WTC11 (cell line): ENCODE results near the gene DAPK1.

Experiments
- CREM ChIP-seq: sonication (generic); formaldehyde crosslinking; IDR thresholded peaks from 2 replicates; pipeline ENCODE4 v1.8.1; 2022; ENCODE audit warnings: mild to moderate bottlenecking, missing genetic modification reagents, moderate library complexity
- SOX15 ChIP-seq: fragments of 250-450 bp; sonication (Bioruptor Pico); IDR thresholded peaks from 2 replicates; pipeline ENCODE4 v1.9.0; 2021; ENCODE audit warnings: mild to moderate bottlenecking
- ZNF121 ChIP-seq: sonication (generic); formaldehyde crosslinking; IDR thresholded peaks from 2 replicates; pipeline ENCODE4 v1.8.0; 2023; ENCODE audit warnings: missing genetic modification reagents
- ZNF317 ChIP-seq: sonication (generic); formaldehyde crosslinking; IDR thresholded peaks from 2 replicates; pipeline ENCODE4 v1.8.1; 2023; ENCODE audit warnings: low read depth, mild to moderate bottlenecking, moderate library complexity, missing genetic modification reagents, borderline replicate concordance
- TF ChIP-seq, protein P1 (sequence below): fragments of 200-600 bp; IDR thresholded peaks from 2 replicates; pipeline ENCODE4 v1.8.0; 2022; ENCODE audit warnings: antibody characterized with exemption
- TF ChIP-seq, protein P2 (sequence below): sonication (generic); formaldehyde crosslinking; IDR thresholded peaks from 2 replicates; pipeline ENCODE4 v1.8.1; 2023; ENCODE audit warnings: mild to moderate bottlenecking, missing genetic modification reagents
- TF ChIP-seq, protein P3 (sequence below): sonication (generic); formaldehyde crosslinking; IDR thresholded peaks from 2 replicates; pipeline ENCODE4 v1.8.0; 2023; ENCODE audit warnings: mild to moderate bottlenecking, missing genetic modification reagents

DNA sequence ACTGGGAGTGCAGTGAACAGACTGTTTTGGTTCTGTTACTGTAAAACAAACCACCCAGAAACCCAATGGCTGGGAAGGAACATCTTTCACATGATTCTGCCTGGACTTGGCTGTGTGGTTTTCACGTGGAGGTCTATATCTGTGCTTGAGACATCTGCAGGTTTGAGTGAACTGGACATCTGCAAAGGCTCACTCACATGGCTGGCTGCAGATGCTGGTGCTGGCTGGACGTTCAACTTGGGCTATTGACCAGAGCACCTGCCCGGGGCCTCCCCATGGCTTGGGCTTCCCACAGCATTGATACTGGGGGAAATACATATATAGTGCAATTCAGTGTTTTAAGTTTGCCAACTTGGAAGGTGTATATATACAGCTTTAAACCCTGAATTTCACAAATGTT is 235.1 kb downstream of the DAPK1 start:
- TF ChIP-seq, protein P1, sequence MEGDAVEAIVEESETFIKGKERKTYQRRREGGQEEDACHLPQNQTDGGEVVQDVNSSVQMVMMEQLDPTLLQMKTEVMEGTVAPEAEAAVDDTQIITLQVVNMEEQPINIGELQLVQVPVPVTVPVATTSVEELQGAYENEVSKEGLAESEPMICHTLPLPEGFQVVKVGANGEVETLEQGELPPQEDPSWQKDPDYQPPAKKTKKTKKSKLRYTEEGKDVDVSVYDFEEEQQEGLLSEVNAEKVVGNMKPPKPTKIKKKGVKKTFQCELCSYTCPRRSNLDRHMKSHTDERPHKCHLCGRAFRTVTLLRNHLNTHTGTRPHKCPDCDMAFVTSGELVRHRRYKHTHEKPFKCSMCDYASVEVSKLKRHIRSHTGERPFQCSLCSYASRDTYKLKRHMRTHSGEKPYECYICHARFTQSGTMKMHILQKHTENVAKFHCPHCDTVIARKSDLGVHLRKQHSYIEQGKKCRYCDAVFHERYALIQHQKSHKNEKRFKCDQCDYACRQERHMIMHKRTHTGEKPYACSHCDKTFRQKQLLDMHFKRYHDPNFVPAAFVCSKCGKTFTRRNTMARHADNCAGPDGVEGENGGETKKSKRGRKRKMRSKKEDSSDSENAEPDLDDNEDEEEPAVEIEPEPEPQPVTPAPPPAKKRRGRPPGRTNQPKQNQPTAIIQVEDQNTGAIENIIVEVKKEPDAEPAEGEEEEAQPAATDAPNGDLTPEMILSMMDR: no peak
- TF ChIP-seq, protein P2, sequence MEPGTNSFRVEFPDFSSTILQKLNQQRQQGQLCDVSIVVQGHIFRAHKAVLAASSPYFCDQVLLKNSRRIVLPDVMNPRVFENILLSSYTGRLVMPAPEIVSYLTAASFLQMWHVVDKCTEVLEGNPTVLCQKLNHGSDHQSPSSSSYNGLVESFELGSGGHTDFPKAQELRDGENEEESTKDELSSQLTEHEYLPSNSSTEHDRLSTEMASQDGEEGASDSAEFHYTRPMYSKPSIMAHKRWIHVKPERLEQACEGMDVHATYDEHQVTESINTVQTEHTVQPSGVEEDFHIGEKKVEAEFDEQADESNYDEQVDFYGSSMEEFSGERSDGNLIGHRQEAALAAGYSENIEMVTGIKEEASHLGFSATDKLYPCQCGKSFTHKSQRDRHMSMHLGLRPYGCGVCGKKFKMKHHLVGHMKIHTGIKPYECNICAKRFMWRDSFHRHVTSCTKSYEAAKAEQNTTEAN (CRISPR knock-in tag): no peak
- TF ChIP-seq CREM: no peak
- no peak for TF ChIP-seq ZNF317 (CRISPR knock-in tag)
- no peak for TF ChIP-seq ZNF121 (CRISPR knock-in tag)
- TF ChIP-seq SOX15 (CRISPR knock-in tag): no peak
- TF ChIP-seq, protein P3, sequence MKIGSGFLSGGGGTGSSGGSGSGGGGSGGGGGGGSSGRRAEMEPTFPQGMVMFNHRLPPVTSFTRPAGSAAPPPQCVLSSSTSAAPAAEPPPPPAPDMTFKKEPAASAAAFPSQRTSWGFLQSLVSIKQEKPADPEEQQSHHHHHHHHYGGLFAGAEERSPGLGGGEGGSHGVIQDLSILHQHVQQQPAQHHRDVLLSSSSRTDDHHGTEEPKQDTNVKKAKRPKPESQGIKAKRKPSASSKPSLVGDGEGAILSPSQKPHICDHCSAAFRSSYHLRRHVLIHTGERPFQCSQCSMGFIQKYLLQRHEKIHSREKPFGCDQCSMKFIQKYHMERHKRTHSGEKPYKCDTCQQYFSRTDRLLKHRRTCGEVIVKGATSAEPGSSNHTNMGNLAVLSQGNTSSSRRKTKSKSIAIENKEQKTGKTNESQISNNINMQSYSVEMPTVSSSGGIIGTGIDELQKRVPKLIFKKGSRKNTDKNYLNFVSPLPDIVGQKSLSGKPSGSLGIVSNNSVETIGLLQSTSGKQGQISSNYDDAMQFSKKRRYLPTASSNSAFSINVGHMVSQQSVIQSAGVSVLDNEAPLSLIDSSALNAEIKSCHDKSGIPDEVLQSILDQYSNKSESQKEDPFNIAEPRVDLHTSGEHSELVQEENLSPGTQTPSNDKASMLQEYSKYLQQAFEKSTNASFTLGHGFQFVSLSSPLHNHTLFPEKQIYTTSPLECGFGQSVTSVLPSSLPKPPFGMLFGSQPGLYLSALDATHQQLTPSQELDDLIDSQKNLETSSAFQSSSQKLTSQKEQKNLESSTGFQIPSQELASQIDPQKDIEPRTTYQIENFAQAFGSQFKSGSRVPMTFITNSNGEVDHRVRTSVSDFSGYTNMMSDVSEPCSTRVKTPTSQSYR (CRISPR knock-in tag): no peak
